ENCODE measurements around the gene PPP5C.
"Not testable (repeated sequence)": the region's sequence is repeated elsewhere in the genome, so short reads cannot be mapped to it uniquely, and the experiment has no call there.

PPP5C gene

GRCh38 chr19:46406976-46407375, 60.1 kb downstream of the PPP5C start:
- in situ Hi-C loops (cut with MboI; ENCODE audit: low sequenced_read_pairs): loop anchor here (10.0 kb wide), 1 partner anchor 98 kb away; no protein-coding TSS in a partner anchor

- in situ Hi-C loops (cut with MboI; ENCODE audit: low sequenced_read_pairs): loop anchor here (10.0 kb wide), 1 partner anchor 97 kb away; no protein-coding TSS in a partner anchor
Measured at GRCh38 chr19:46407856-46408663, 61.2 kb downstream of the PPP5C start.

- in situ Hi-C loops (cut with MboI; ENCODE audit: low sequenced_read_pairs): loop anchor here (10.0 kb wide), 1 partner anchor 96 kb away; no protein-coding TSS in a partner anchor
Measured at GRCh38 chr19:46408664-46409039, 61.8 kb downstream of the PPP5C start.

- in situ Hi-C loops (cut with MboI; ENCODE audit: low sequenced_read_pairs): loop anchor here (10.0 kb wide), 1 partner anchor 96 kb away; no protein-coding TSS in a partner anchor
Measured at GRCh38 chr19:46409191-46409590, 62.3 kb downstream of the PPP5C start.

GRCh38 chr19:46410205-46411087, 63.6 kb downstream of the PPP5C start:
- in situ Hi-C loops (cut with MboI; ENCODE audit: low sequenced_read_pairs): no loop called here

- in situ Hi-C loops (cut with MboI; ENCODE audit: low sequenced_read_pairs): no loop called here
Measured at GRCh38 chr19:46411088-46411924, 64.4 kb downstream of the PPP5C start.

GRCh38 chr19:46411925-46412649, 65.2 kb downstream of the PPP5C start:
- in situ Hi-C loops (cut with MboI; ENCODE audit: low sequenced_read_pairs): no loop called here

- in situ Hi-C loops (cut with MboI; ENCODE audit: low sequenced_read_pairs): no loop called here
Measured at GRCh38 chr19:46412650-46413261, 65.9 kb downstream of the PPP5C start.

GRCh38 chr19:46413262-46414031, 66.6 kb downstream of the PPP5C start, which contains the start of gene CCDC8:
Gene CCDC8, minus strand, starts transcription at chr19:46413564. Its CDS starts 754 bp downstream, at chr19:46412810.
- in situ Hi-C loops (cut with MboI; ENCODE audit: low sequenced_read_pairs): no loop called here

- in situ Hi-C loops (cut with MboI; ENCODE audit: low sequenced_read_pairs): not testable (repeated sequence)
Measured at GRCh38 chr19:46414899-46415298, 68.0 kb downstream of the PPP5C start.

GRCh38 chr19:46415804-46416709, 69.2 kb downstream of the PPP5C start:
- in situ Hi-C loops (cut with MboI; ENCODE audit: low sequenced_read_pairs): not testable (repeated sequence)

- in situ Hi-C loops (cut with MboI; ENCODE audit: low sequenced_read_pairs): no loop called here
Measured at GRCh38 chr19:46420056-46420455, 73.2 kb downstream of the PPP5C start.

- in situ Hi-C loops (cut with MboI; ENCODE audit: low sequenced_read_pairs): no loop called here
Measured at GRCh38 chr19:46422344-46422743, 75.5 kb downstream of the PPP5C start.

GRCh38 chr19:46423188-46423587, 76.3 kb downstream of the PPP5C start:
- in situ Hi-C loops (cut with MboI; ENCODE audit: low sequenced_read_pairs): no loop called here

GRCh38 chr19:46426035-46426505, 79.2 kb downstream of the PPP5C start:
- in situ Hi-C loops (cut with MboI; ENCODE audit: low sequenced_read_pairs): no loop called here

GRCh38 chr19:46426506-46427162, 79.7 kb downstream of the PPP5C start:
- in situ Hi-C loops (cut with MboI; ENCODE audit: low sequenced_read_pairs): no loop called here

- in situ Hi-C loops (cut with MboI; ENCODE audit: low sequenced_read_pairs): no loop called here
Measured at GRCh38 chr19:46427518-46428045, 80.7 kb downstream of the PPP5C start.
